ENCODE measurements around the gene TRAPPC8. TPM values are rescaled to one million over a fixed set of nuclear protein-coding genes. Genes with fewer than 3 reads are reported as not detected.

The TRAPPC8 gene
- 7.1 to 14.8 TPM (median 12.2 TPM) in 5 replicates for total RNA-seq (2022; extraction: Qiagen RNA extraction; ENCODE audit: low read depth)

GRCh38 chr18:31942999-31943877 is at the start of gene TRAPPC8:
Gene TRAPPC8 (minus strand): TSS chr18:31943128. CDS start chr18:31942764, 364 bp downstream.

Other genes starting within 250 kb of the TRAPPC8 start
- gene SLC25A52, start 182.2 kb downstream of the TRAPPC8 start, total RNA-seq (2022; extraction: Qiagen RNA extraction; ENCODE audit: low read depth) = not detected in 5 replicates
- gene RNF125, start 75.7 kb upstream of the TRAPPC8 start, total RNA-seq (2022; extraction: Qiagen RNA extraction; ENCODE audit: low read depth) = 0.23 to 0.59 TPM (median 0.26 TPM) in 5 replicates
- 13.4 to 16.5 TPM (median 14.1 TPM) in 5 replicates for gene RNF138, start 148.7 kb upstream of the TRAPPC8 start, total RNA-seq (2022; extraction: Qiagen RNA extraction; ENCODE audit: low read depth)
- gene MEP1B, start 246.9 kb upstream of the TRAPPC8 start, total RNA-seq (2022; extraction: Qiagen RNA extraction; ENCODE audit: low read depth) = 0.06 TPM in 1 of 5 replicates, not detected in the others